GM12878 (cell line): ENCODE results near the gene TMEM161A. TPM values are rescaled to one million over a fixed set of nuclear protein-coding genes. Genes with fewer than 3 reads are reported as not detected.

Experiments used
- ATAC-seq: fragments of 200-7000 bp; cut with Tn5 transposase; 3 replicates; pipeline ENCODE4 v1.9.1; 2020; ENCODE audit warnings: mild to moderate bottlenecking, moderate library complexity
- BruUV-seq: library from RNA; stranded (reverse); fragments of 400-500 nt; replicated peaks from 2 replicates; lab custom pipeline; 2021; lab: Mats Ljungman, UMichigan
- CTCF ChIA-PET: fragments of 300-600 bp; sonication (Branson Sonifier 250); formaldehyde crosslinking; extraction: SDS; loops from one replicate; lab custom pipeline; 2021; ENCODE audit warnings: inconsistent platforms; lab: Yijun Ruan, JAX
- POLR2A ChIA-PET: fragments of 350-600 bp; formaldehyde crosslinking; extraction: SDS; loops from one replicate; lab custom pipeline; 2021; ENCODE audit warnings: inconsistent platforms; lab: Charles Lee
- RAD21 ChIA-PET: fragments of 300-600 bp; sonication (Branson Sonifier 250); formaldehyde crosslinking; loops from one replicate; lab custom pipeline; 2023; ENCODE audit warnings: antibody characterized with exemption; ENCODE audit not compliant: unreplicated experiment; lab: Charles Lee
- SMC1A ChIA-PET: fragments of 300-600 bp; sonication (Branson Sonifier 250); formaldehyde crosslinking; loops from one replicate; lab custom pipeline; 2023; ENCODE audit not compliant: unreplicated experiment, uncharacterized antibody; lab: Charles Lee
- DNase-seq: peaks from one replicate; pipeline ENCODE4 v3.0.0-alpha.2; 2011; ENCODE audit warnings: low read depth, low spot score
- FAIRE-seq: peaks from 3 replicates; lab custom pipeline; 2011; peaks lifted over from hg19 to GRCh38; lab: Jason Lieb, UNC
- H2AFZ ChIP-seq: 2 replicates; pipeline ENCODE4 v1.6.0; 2011; ENCODE audit warnings: low read depth, low read length, control low read depth; ENCODE audit not compliant: control insufficient read depth
- H3K27ac ChIP-seq: 2 replicates; pipeline ENCODE4 v1.5.1; 2011; ENCODE audit warnings: control low read depth; ENCODE audit not compliant: control insufficient read depth, insufficient read depth
- H3K27me3 ChIP-seq, 2 experiments: replicated peaks in 1 of 2; 2 replicates each; pipeline versions ENCODE4 v1.6.0 to v1.6.1; 2011; ENCODE audit warnings: low read length in 1 of 2; ENCODE audit not compliant: control insufficient read depth in 2 of 2, insufficient read depth in 2 of 2
- H3K36me3 ChIP-seq, 2 experiments: 2 replicates each; pipeline ENCODE4 v1.5.1; 2011; ENCODE audit warnings: low read length in 1 of 2; ENCODE audit not compliant: control insufficient read depth in 2 of 2, insufficient read depth in 2 of 2
- H3K4me1 ChIP-seq: 2 replicates; pipeline ENCODE4 v1.6.1; 2011; ENCODE audit warnings: mild to moderate bottlenecking, low read length, moderate library complexity, mixed read lengths; ENCODE audit not compliant: control insufficient read depth, insufficient read depth
- H3K4me2 ChIP-seq: 2 replicates; pipeline ENCODE4 v1.6.0; 2011; ENCODE audit warnings: control low read depth; ENCODE audit not compliant: control insufficient read depth, insufficient read depth
- H3K4me3 ChIP-seq: fragments of 200-600 bp; sonication (generic); 2 replicates; pipeline ENCODE4 v1.5.1; 2016
- H3K79me2 ChIP-seq: 2 replicates; pipeline ENCODE4 v1.6.0; 2011; ENCODE audit warnings: low read length; ENCODE audit not compliant: control insufficient read depth, insufficient read depth
- H3K9ac ChIP-seq: 2 replicates; pipeline ENCODE4 v1.8.0; 2011; ENCODE audit warnings: low read length, control low read depth, mixed read lengths; ENCODE audit not compliant: control insufficient read depth, insufficient read depth
- H3K9me3 ChIP-seq: replicated peaks from 3 replicates; pipeline ENCODE4 v1.5.1; 2011; ENCODE audit warnings: mild to moderate bottlenecking, low read length; ENCODE audit not compliant: control insufficient read depth, insufficient read depth
- H4K20me1 ChIP-seq: 2 replicates; pipeline ENCODE4 v1.6.0; 2011; ENCODE audit not compliant: control insufficient read depth, insufficient read depth
- BHLHE40 ChIP-seq, 2 experiments: fragments of 450-650 bp in 1 of 2; IDR thresholded peaks; 2 replicates each; pipeline ENCODE4 v1.6.1; 2011 to 2017; ENCODE audit warnings: low read depth in 2 of 2, borderline replicate concordance in 1 of 2, improper control_type of control experiment in 1 of 2, low read length in 1 of 2, mild to moderate bottlenecking in 1 of 2
- BRCA1 ChIP-seq: IDR thresholded peaks from 2 replicates; pipeline ENCODE4 v1.6.1; 2011; ENCODE audit warnings: low read depth, low read length, improper control_type of control experiment
- CBFB ChIP-seq: IDR thresholded peaks from 2 replicates; pipeline ENCODE4 v1.6.1; 2016; ENCODE audit warnings: antibody characterized with exemption, low read depth
- CBX3 ChIP-seq: fragments of 200-600 bp; sonication (generic); IDR thresholded peaks from 2 replicates; pipeline ENCODE4 v1.6.1; 2016; ENCODE audit warnings: low read depth, borderline replicate concordance
- CREM ChIP-seq: IDR thresholded peaks from 2 replicates; pipeline ENCODE4 v1.6.1; 2014; ENCODE audit warnings: antibody characterized with exemption, low read depth
- HCFC1 ChIP-seq: fragments of 150-350 bp; IDR thresholded peaks from 2 replicates; pipeline ENCODE4 v1.6.1; 2014; ENCODE audit warnings: low read length
- MTA2 ChIP-seq: fragments of 450-650 bp; IDR thresholded peaks from 2 replicates; pipeline ENCODE4 v1.6.1; 2016; ENCODE audit warnings: low read depth, mild to moderate bottlenecking, moderate library complexity
- MTA3 ChIP-seq: IDR thresholded peaks from 2 replicates; pipeline ENCODE4 v1.6.1; 2012; ENCODE audit warnings: low read length, inconsistent platforms, borderline replicate concordance
- MYB ChIP-seq: fragments of 150-350 bp; IDR thresholded peaks from 2 replicates; pipeline ENCODE4 v1.6.1; 2014; ENCODE audit warnings: mild to moderate bottlenecking, low read depth, low read length, borderline replicate concordance
- NR2C1 ChIP-seq: fragments of 450-650 bp; IDR thresholded peaks from 2 replicates; pipeline ENCODE4 v1.6.1; 2017; ENCODE audit warnings: antibody characterized with exemption, mild to moderate bottlenecking, moderate library complexity
- PML ChIP-seq: IDR thresholded peaks from 2 replicates; pipeline ENCODE4 v1.6.1; 2012; ENCODE audit warnings: low read length, inconsistent platforms
- POLR2A ChIP-seq: IDR thresholded peaks from 2 replicates; pipeline ENCODE4 v1.6.1; 2011; ENCODE audit warnings: low read depth, mild to moderate bottlenecking, low read length
- RAD21 ChIP-seq: IDR thresholded peaks from 2 replicates; pipeline ENCODE4 v1.6.1; 2011; ENCODE audit warnings: mild to moderate bottlenecking, low read depth, low read length, moderate library complexity; ENCODE audit not compliant: insufficient read depth
- SKIL ChIP-seq: fragments of 450-650 bp; IDR thresholded peaks from 2 replicates; pipeline ENCODE4 v1.6.1; 2017; ENCODE audit warnings: mild to moderate bottlenecking, low read depth, inconsistent platforms; ENCODE audit not compliant: poor library complexity, severe bottlenecking
- SMAD1 ChIP-seq: fragments of 450-650 bp; IDR thresholded peaks from 2 replicates; pipeline ENCODE4 v1.6.1; 2018; ENCODE audit warnings: mild to moderate bottlenecking, low read depth; ENCODE audit not compliant: partially characterized antibody
- SMARCA5 ChIP-seq: fragments of 450-650 bp; IDR thresholded peaks from 2 replicates; pipeline ENCODE4 v1.6.1; 2017; ENCODE audit warnings: mild to moderate bottlenecking
- SP1 ChIP-seq: IDR thresholded peaks from one replicate; pipeline ENCODE4 v1.6.1; 2011; ENCODE audit warnings: low read depth, low read length
- STAT3 ChIP-seq: IDR thresholded peaks from 2 replicates; pipeline ENCODE4 v1.6.1; 2011; ENCODE audit warnings: low read depth, low read length, improper control_type of control experiment
- WGBS: methylation state at CpG from one replicate; pipeline ENCODE4 v1.1.6; 2016; ENCODE audit warnings: low lambda C conversion rate; ENCODE audit not compliant: insufficient replicate concordance, insufficient coverage; ENCODE audit errors: missing lambda C conversion rate; 5-methylcytosine and 5-hydroxymethylcytosine counted together
- in situ Hi-C: fragments of 300-500 bp; cut with MboI; formaldehyde crosslinking; loops from 9 replicates; pipeline ENCODE4 v1.14.3; 2018; ENCODE audit warnings: mixed read lengths
- intact Hi-C: fragments of 100-400 bp; cut with micrococcal nuclease; formaldehyde crosslinking; loops from one replicate; pipeline ENCODE4 v1.14.2; 2022; ENCODE audit not compliant: unreplicated experiment
- polyA plus RNA-seq, 11 experiments: library from polyadenylated mRNA; depleted of rRNA in 4 of 11; unstranded in 6 of 11; stranded (reverse) in 5 of 11; fragments of >200 nt; fragmentation: Nextera tagmentation in 4 of 11; fragmentation: Illumina TruSeq in 1 of 11; extraction: Ambion mirVana in 4 of 11; extraction: Trizol in 1 of 11; gene quantifications; 1 replicate in 1 of 11; 2 replicates in 10 of 11; pipeline versions ENCODE4 v1.2.1 to v1.2.3, GENCODE V29; 2011 to 2016; ENCODE audit warnings: inconsistent platforms in 2 of 11, missing spikeins in 2 of 11, low read depth in 1 of 11
- total RNA-seq, 4 experiments: library from RNA; depleted of rRNA in 3 of 4; stranded (reverse); fragments of >200 nt in 3 of 4; fragmentation: Illumina TruSeq in 1 of 4; extraction: Trizol in 1 of 4; gene quantifications; 2 replicates each; pipeline versions ENCODE4 v1.2.1 to v1.2.3, GENCODE V29; 2013 to 2021

TMEM161A gene
- total and polyA plus RNA-seq, 10 of the 15 experiments (the other 5 are each of a cell fraction or from before 2014, with no cell fraction given) = 1.1 to 37.1 (median 19.0) TPM

- no TSS peak for BruUV-seq
- RAD21 ChIA-PET = no interaction called here
- Histone ChIP-seq H3K27me3 (no peaks in the 10 kb centered on the region), H4K20me1 (no peaks in the 10 kb centered on the region), H3K4me2 (no peak overlapping the region), H3K9ac (no peak overlapping the region), H3K27ac (no peak overlapping the region), H3K79me2 (no peaks in the 10 kb centered on the region), H3K9me3 (no peaks in the 10 kb centered on the region), H2AFZ (no peak overlapping the region), H3K4me1 (no peaks in the 10 kb centered on the region), H3K4me3 (no peak overlapping the region), H3K36me3 (no peaks in the 10 kb centered on the region)
- SMC1A ChIA-PET = no interaction called here
- FAIRE-seq (no peak), ATAC-seq (no peak), DNase-seq (no peak)
- POLR2A ChIA-PET = no interaction called here
- intact Hi-C loops (no loop called here), in situ Hi-C loops (no loop called here)
- no peak for TF ChIP-seq HCFC1
- no peak for TF ChIP-seq BHLHE40 (IDR thresholded peaks at IDR 0.05; ENCODE audit: borderline replicate concordance in 1 of 2, low read depth in 2 of 2, low read length in 1 of 2)
- TF ChIP-seq SKIL = no peak
- TF ChIP-seq CBX3 = no peak
- no peak for TF ChIP-seq STAT3
- no peak for TF ChIP-seq CREM
- TF ChIP-seq CBFB = no peak
- no peak for TF ChIP-seq SMAD1
- no peak for TF ChIP-seq MTA2
- no peak for TF ChIP-seq POLR2A
- no peak for TF ChIP-seq SMARCA5
- TF ChIP-seq SP1 = no peak
- TF ChIP-seq MTA3 = no peak
- TF ChIP-seq BRCA1 = no peak
- no peak for TF ChIP-seq NR2C1
- TF ChIP-seq PML = no peak
- no peak for TF ChIP-seq RAD21
- TF ChIP-seq MYB = no peak
- CTCF ChIA-PET = interaction anchor here (1.0 kb wide), 1 partner anchor 57 kb away, joined by 3 read pairs; no protein-coding TSS in a partner anchor
- WGBS = 81% methylated on average over 9 of the region's 9 CpGs
Measured at GRCh38 chr19:19109601-19110000, 28.7 kb downstream of the TMEM161A start.
